Stimulated activated CD8-positive, alpha-beta memory T cell treated with anti-CD3 and anti-CD28 coated beads, Interleukin-7, amount 100 ng/mL, for 24 hours (primary cell): Measurements from ENCODE around the gene MAP6D1.

Experiments
- DNase-seq: peaks from one replicate; pipeline ENCODE4 v3.0.0-alpha.2; 2020; ENCODE audit warnings: low read depth

The MAP6D1 gene

DNA sequence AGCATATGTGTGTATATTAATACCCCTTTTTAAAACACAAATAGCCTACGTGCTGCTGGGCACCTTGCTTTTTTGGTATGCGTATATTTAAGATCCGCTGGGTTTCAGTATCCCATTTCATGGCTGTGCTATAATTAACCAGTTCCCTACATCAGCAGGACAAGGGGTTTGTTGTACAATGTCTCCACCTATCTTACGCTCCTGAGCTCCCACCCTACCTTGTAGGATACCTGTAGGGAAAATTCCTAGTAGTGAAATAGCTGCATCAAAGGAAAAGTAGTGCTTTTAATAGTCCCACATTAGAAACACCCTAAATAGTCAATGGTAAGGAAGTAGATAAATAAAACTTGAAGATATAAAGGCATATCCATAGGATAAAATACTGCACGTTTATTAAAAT is 1.4 kb downstream of the MAP6D1 start:
- DNase-seq = no peak

DNA sequence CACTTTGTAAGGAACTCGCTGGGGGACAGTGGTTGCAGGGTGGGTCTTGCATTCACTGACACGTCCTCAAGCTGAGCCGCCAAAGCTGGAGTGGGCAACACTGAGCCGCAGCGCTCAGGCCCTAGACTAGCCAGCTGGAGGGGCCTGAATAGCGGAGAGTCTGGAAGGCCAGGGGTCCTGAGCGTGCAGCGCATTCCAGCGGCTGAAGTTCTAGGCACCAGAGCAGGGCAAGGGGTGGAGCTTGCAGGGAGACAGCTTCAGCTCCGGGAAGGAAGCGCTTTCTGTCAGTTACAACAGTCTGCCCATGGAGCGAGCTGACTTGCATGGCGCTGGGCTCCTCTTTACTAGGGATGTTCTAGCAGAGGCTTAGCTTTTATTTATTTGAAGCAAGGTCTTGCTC is 2.7 kb downstream of the MAP6D1 start:
- no peak for DNase-seq

DNA sequence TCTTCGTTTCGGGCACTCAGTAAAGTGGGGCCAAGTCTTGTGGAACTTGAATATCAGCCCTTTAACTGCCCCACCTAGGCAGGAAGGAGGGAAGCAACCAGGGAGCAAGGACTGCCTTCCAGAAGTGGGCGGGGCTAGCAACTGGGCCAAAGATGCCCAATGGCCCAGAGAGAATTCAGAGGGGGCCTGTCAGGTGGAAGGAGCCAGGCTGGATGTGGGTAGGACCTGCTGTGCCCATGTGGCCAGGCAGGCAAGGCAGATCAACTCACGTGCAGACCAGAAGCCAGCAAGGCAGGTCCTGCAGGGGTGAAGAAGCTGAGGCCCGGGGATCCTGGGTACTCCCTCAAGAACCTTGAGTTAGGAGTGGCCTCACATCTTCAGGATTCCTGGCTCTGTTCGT is 5.5 kb downstream of the MAP6D1 start:
- no peak for DNase-seq

DNA sequence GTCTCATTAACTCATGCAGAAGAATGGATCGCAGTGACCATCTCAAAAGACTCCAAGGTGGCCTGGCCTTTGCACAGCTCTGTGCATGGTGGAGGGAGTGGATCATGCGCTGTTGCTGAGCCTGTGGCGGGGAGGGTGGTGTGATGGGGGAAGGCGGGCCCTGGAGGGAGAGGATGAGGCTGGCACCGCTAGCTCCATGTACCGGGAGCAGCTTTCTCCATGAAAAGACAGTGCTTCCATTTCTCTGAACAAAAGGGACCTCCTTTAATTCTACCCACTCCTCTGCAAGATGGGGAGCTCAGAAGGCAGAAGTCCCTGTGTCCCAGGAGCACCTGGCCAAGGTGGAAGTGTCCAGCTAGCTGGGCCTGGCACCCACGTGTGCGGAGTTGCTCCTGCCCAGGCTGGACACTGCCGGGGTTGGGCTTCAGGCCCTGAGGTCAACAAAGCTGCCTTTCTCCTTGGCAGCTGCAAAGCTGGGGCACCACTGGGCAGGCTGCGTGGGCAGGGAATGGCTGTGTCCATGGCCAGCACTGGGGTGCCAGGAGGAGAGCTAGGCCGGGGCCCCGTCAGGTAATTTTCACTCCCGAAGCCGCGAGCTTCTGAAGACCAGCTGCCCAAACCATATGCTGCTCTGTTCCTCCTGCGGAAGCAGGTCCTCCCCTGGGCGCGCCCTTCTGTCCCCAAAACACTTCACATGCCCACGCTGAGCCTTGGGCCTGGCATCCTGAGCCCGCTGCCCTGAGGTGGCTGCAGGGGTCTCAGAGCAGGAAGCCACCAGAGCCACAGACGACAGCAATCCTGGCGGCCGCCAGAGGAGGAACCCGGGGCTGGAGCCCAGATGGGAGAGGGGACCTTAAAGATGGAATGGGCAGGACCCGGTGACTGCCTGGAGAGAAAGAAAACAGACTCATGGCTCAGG is 6.4 kb downstream of the MAP6D1 start:
- DNase-seq = no peak

DNA sequence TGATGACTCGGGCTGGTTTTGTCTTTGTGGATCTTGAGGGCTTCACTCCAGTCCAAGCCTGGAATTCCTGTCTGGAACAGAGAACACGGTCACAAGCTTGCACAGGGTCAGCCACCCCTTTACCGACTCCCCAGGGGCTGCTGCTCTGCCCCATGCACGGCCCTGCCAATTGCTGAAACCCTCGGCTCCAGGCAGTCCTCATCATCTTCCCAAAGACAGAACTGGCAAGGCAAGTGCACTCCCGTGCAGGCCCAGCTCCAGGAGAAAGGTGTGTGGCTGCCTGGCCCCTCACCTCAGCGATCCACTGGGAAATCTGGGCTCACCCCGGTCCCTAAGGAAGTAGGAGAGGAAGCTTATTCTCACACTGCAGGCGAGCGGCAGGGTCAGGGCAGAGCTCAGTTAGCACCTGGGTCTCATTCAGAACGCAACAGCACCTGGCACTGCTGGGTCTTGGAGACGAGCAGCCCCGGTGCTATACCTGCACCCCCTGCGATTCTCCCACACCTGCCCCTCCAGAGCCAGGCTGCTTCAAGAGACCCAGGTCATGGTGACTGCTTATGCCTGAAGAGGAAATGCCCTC is 7.2 kb downstream of the MAP6D1 start:
- DNase-seq = no peak

DNA sequence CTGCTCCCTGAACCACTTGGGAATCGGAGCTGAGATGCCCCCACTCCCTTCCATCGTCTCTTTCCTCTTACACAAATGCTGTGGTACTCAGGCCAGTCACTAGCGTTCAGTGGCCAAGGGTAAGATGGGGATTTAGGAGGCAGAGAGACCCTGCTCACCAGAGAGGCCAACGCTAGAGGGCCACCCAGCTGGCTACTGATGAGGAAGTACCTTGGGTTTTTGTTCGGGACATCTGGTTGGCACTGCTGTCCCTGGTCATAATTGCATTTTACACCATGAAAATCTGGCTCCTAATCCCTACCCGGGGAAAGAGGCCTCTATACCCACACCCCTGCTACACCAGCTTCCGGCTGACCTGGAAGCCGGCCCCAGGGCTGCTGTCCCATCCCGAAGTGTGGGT is 7.7 kb downstream of the MAP6D1 start:
- no peak for DNase-seq

DNA sequence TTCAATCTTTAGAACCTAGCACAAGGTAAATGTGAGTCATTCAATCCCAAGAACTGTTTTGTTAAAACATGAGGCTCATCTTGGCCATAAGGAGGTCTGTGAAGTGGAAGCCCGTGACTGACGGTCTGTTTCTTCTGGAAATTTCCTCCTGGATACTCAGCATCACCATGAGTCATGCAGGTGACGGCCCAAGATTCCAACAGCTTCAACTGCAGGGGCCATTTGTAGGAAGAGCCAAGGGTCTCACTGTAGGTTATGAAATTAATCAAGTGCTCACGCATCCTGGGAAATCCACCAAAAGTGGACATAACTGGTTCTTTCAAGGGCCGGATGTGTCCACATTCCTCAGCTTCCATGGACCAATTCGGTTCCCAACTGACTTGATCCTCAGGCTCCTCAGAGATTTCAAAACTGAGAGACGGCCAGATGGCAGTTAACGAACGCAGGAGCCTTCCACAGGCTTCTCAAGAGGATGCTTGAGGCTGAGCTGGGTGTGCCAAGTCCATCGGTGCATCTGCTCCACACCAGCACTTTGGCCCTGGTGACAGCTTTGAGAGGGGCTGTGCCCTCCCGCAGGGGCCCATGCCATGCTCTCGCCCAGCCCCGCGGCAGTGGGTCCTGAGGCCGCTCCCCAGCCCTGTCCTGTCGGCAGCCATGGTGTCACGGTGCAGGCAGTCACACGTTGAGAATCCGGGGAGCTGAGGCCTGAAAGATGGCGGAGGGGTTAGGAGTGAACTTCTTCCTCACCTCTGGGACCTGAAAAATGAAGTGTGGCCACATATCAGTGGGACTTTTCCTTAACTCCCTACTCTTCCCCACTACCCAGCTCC is 8.5 kb downstream of the MAP6D1 start:
- DNase-seq = no peak

DNA sequence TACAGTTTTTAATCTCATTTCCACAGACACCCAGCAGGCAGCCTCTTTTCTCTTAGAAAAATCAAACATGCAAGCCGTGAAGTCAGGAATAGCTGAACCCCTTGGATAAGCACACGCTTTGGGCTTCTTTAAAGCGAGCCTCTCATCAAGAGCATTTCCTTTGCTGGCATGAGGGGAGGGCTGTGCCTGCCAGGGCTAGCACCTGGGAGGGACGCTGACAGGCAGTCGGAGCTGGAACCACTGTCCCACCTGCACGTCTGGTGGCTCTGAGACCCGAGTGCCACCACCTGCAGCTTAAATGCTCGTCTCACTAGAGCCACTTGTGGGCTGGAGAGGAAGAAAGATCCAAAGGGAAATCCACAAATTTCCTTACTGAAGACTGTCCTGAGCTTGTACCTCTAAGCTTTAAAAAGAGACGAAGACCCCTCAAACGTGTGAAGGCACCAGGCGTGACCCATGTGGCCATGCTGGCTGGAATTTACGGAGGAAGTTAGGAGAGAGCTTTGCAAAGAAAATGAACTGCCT is 9.4 kb downstream of the MAP6D1 start:
- DNase-seq = no peak

DNA sequence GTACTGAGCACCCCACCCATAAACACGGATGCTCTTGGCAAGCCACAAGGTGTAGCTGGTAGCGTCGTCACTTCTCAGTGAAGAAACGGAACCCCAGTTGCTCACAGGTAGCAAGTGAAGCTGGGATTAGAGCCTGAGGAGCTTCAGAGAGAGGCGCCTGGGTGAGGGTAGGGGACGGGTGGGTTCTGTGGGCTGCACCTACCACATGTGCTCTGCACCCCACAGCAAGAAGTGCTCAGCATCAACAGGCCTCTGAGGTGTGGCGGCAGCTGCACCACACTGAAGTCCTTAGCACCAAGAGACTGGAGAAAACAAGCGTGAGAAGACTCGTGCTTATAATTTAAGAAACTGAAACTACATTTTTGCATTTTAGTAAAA is 9.8 kb downstream of the MAP6D1 start:
- DNase-seq = no peak

DNA sequence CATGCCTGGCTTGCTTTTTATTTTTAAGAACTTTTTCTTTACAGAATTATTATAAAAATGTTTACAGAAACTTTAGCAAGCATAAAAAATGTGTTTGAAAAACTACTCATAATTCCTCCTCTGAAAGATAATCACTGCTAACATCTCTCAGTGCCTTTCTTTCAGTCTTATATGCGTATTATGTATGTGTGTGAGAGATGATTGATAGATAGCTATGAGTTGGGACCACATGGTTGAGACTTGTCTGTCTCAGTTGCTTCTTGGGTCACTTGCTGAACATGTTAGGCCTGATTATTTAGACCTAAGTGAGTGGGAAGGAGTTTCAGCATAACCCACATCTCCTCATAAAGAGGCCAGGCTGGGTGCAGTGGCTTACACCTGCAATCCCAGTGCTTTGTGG is 11.1 kb downstream of the MAP6D1 start:
- DNase-seq = no peak

DNA sequence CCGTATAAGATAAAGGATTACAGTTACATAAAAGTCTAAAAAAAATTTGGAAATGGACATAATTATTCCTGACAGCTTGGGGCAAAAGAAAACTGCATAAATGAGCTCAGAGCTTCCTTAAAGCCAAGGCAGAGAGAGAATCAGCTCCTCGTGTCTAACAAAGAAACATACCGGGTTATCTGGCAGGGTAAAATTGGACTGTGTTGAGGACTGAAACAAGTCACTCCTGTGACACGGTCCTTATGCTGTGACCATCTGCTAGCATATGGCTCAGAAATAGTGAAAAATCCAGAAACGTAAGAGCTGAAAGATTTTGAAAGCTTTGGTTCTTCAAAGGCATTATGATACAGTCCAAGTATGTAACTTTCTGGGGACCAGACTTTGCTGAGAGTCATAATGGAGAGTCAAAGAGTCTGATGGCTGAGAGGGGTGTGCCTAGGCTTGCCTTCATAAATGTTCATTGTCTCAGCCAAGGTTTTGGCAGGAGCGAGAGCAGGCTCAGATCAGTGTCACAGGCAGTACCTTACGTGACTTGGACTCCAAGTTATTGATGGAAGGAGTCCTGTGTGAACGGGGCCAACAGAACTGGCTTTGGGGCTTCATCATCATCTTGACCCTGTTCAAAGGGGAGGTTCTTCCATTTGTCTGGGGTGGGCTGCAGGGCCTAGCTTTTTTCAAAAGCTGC is 12.5 kb downstream of the MAP6D1 start:
- DNase-seq = no peak

DNA sequence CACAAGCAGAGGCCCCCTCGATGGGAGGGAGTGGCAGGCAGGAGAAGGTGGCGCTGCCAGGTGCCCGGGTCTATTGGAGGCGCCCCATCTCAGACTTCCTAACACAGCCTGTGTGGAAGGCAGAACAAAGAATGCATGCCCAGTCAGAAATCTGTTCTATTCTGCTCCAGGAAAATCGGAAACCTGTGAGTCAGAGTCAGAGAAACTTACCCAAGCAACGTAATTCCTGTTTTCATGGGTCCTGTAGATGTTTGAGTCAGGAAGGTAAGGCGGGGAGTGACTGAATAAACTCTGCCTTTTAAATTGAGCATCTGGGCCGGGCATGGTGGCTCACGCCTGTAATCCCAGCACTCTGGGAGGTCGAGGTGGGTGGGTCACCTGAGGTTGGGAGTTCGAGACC is 13.7 kb downstream of the MAP6D1 start:
- no peak for DNase-seq

DNA sequence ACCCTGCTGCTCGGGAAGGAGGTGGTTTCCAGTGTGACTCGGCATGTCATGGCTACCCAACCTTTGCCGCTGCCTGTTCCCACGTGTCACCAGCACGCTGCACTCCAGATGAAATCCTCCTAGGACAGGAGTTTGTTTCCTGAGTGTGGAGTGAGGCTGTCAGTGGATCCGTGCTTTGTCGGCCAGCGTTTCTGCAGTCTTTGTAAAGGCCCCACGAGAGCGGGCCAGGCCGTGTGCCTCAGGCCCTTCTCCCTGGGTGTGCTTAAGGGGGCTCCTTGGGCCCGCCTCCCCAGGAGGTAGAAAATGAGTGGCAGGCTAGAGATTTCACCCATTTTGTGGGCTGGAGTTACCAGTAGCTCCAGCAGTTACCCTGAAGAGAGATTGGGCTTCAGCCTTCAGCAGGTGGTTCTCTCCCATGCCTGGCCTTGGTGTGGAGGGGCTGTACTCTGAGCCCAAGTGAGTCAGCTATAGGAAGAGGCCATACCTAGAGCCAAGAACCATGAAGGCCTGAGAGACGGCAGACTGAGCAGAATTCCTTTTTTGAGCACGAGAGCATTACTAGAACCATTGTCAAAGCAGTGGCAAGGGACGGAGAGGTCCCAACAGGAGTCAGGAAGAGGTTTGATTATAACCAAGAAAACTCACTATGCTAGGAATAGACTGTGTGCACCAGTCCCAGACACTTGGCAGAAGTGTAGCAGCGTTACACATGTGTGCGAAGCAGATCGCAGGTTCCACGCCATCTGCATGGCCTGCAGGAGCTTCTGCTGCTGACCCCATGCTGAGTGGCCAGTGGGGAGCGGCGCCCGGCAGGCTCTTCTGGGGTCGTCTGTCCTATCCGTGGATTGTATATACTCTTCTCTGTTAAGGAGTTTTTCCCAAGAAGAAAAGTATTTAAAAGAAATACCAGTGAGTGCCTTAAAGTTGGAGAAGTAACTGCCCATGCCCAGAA is 14.5 kb downstream of the MAP6D1 start:
- no peak for DNase-seq

DNA sequence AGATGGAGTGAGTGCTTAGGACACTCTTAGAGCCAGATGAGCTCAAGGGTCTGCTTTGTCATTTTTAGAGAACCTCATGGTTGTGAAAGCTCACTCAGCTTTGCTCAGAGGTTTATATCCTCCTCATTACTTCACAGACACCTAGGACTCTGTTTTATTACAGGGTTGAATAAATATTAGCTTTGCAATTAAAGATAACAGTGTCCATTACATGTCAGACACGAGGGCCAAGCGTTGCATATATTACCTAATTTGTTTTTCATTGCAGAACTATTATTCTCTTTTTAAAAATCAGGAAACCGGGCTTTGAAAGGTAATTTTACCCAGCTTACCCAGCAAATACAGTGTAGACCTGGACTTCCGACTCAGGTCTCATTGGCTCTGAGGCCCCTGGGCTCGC is 16.1 kb downstream of the MAP6D1 start:
- no peak for DNase-seq

DNA sequence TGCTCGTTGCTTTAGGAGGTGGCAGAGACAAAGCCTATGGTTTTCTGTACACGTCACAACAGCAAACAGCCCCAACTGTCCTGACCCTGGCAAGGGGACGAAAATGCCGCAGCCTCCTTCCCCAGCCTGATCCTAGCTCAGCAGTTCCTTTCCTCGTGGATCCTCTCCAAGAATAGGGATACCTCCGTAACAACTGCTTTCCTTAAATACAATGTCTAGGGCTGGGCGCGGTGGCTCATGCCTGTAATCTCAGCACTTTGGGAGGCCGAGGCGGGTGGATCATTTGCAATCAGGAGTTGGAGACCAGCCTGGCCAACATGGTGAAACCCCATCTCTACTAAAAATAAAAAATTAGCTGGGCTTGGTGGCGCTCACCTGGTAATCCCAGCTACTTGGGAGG is 17.0 kb downstream of the MAP6D1 start:
- no peak for DNase-seq

DNA sequence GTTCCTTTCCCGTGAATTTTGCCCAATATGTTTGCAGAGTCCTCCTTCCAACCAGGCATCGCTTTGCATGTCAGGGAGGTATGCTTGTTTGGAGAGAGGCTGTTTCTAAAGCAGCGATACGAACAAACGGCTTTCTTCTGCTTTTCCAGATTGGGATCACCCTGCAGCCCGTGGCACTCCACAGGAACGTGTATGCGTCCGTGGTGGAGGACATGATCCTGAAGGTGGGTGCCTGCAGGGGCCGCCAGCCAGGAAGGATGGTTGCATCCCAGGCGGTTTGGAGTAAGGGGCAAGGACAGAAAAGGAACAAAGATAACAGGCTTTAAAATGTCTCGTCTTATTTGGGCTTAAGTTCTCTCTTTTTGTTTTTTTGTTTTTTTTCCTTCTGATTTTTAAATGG is 17.5 kb downstream of the MAP6D1 start:
- no peak for DNase-seq

DNA sequence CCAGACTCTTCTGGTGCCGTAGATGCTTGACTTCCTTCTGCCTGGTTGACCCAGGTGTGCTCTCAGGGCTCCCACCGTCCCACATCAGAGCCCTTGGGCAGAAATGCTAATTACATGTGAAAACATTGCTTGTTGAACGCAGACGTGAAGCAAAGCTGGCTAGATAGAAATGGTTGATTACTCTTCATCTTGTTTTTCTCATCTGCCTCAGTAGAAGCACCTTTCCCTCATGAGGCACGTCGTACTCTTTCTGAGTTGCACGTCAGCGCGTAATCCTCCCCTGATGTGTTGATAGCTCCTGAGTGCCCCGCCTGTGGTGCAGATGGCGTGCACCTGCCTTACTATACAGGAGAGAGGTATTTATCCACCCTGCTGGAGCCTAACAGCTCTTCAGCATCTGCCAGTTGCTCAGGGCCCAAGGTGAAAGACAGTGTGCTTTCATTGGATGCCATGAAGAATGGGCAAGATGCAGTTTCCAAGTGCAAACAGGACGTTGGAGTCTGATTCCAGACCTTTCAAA is 18.1 kb downstream of the MAP6D1 start:
- DNase-seq = no peak

DNA sequence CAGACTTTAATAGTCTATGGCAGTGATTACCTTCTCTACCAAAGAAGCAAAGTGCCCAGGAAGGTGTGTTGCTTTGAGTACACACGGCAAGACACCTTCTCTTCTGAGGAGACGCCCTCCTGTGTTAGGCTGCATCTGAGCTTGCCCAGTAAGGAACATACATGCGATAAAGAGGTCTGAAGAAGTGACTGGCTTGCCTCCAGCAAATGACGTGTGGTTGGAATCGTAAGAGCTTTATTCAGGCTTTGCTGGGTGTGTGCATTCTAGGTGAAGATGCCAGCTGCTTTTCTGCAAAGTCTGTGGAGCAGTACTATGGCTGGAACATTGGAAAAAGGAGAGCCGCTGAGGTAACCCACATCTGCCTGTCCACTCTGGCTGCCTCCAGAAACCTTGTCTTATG is 22.4 kb downstream of the MAP6D1 start:
- DNase-seq = no peak

DNA sequence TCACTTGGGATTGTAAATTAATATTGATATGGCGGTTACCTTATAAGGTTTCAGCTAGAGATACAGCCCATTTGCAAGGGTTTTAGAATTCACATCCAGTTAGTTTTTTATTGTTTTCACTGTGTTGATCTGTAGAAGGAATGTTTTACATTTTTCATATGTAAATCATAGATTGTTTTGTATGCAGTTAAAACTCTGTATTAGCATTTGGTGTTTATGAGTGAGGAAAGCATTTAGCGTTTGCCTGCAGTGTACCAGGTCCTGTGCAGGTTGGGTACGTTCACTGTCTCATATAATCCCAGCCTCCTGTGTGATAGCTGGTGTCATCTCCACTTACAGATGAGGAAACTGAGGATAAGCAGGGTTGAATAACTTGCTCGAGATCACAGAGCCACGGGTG is 23.8 kb downstream of the MAP6D1 start:
- DNase-seq = no peak

DNA sequence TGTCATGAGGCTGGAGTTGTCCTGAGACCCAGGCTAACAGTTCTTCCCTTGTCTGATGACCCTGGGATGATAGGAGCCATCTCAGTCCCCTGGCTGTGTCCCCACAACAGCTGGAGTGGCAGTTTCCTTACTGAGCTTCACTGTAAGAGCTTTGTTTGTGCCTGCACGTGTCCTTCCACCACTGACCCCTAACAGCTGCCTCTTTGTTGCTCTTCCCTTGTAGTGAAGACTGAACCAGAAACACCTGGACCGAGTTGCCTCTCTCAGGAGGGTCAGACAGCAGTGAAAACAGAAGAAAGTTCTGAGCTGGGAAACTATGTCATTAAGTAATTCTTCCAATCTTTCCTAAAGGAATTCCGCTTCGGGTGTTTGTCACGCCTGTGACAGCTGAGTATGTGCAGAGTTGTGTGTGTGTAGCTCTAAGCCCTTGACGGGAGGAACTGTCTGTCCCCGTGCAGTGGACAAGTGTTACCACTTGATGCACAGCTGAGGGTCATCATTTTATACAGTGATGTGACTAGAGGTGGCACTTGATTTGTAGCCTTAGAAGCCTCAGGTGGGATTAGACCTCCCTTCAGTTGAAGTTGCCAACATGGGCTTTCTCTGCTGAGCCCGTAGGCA is 25.0 kb downstream of the MAP6D1 start:
- no peak for DNase-seq
